GM12878 (cell line): ENCODE results near the gene MST1R. TPM values are rescaled to one million over a fixed set of nuclear protein-coding genes. Genes with fewer than 3 reads are reported as not detected.

ENCODE experiments used
- ATAC-seq: fragments of 200-7000 bp; cut with Tn5 transposase; 3 replicates; pipeline ENCODE4 v1.9.1; 2020; ENCODE audit warnings: mild to moderate bottlenecking, moderate library complexity
- BruUV-seq: library from RNA; stranded (reverse); fragments of 400-500 nt; replicated peaks from 2 replicates; lab custom pipeline; 2021; lab: Mats Ljungman, UMichigan
- CTCF ChIA-PET: fragments of 300-600 bp; sonication (Branson Sonifier 250); formaldehyde crosslinking; extraction: SDS; loops from one replicate; lab custom pipeline; 2021; ENCODE audit warnings: inconsistent platforms; lab: Yijun Ruan, JAX
- POLR2A ChIA-PET: fragments of 350-600 bp; formaldehyde crosslinking; extraction: SDS; loops from one replicate; lab custom pipeline; 2021; ENCODE audit warnings: inconsistent platforms; lab: Charles Lee
- RAD21 ChIA-PET: fragments of 300-600 bp; sonication (Branson Sonifier 250); formaldehyde crosslinking; loops from one replicate; lab custom pipeline; 2023; ENCODE audit warnings: antibody characterized with exemption; ENCODE audit not compliant: unreplicated experiment; lab: Charles Lee
- SMC1A ChIA-PET: fragments of 300-600 bp; sonication (Branson Sonifier 250); formaldehyde crosslinking; loops from one replicate; lab custom pipeline; 2023; ENCODE audit not compliant: unreplicated experiment, uncharacterized antibody; lab: Charles Lee
- DNase-seq: peaks from one replicate; pipeline ENCODE4 v3.0.0-alpha.2; 2011; ENCODE audit warnings: low read depth, low spot score
- FAIRE-seq: peaks from 3 replicates; lab custom pipeline; 2011; peaks lifted over from hg19 to GRCh38; lab: Jason Lieb, UNC
- H2AFZ ChIP-seq: 2 replicates; pipeline ENCODE4 v1.6.0; 2011; ENCODE audit warnings: low read depth, low read length, control low read depth; ENCODE audit not compliant: control insufficient read depth
- H3K27ac ChIP-seq: 2 replicates; pipeline ENCODE4 v1.5.1; 2011; ENCODE audit warnings: control low read depth; ENCODE audit not compliant: control insufficient read depth, insufficient read depth
- H3K27me3 ChIP-seq, 2 experiments: replicated peaks in 1 of 2; 2 replicates each; pipeline versions ENCODE4 v1.6.0 to v1.6.1; 2011; ENCODE audit warnings: low read length in 1 of 2; ENCODE audit not compliant: control insufficient read depth in 2 of 2, insufficient read depth in 2 of 2
- H3K36me3 ChIP-seq, 2 experiments: 2 replicates each; pipeline ENCODE4 v1.5.1; 2011; ENCODE audit warnings: low read length in 1 of 2; ENCODE audit not compliant: control insufficient read depth in 2 of 2, insufficient read depth in 2 of 2
- H3K4me1 ChIP-seq: 2 replicates; pipeline ENCODE4 v1.6.1; 2011; ENCODE audit warnings: mild to moderate bottlenecking, low read length, moderate library complexity, mixed read lengths; ENCODE audit not compliant: control insufficient read depth, insufficient read depth
- H3K4me2 ChIP-seq: 2 replicates; pipeline ENCODE4 v1.6.0; 2011; ENCODE audit warnings: control low read depth; ENCODE audit not compliant: control insufficient read depth, insufficient read depth
- H3K4me3 ChIP-seq: fragments of 200-600 bp; sonication (generic); 2 replicates; pipeline ENCODE4 v1.5.1; 2016
- H3K79me2 ChIP-seq: 2 replicates; pipeline ENCODE4 v1.6.0; 2011; ENCODE audit warnings: low read length; ENCODE audit not compliant: control insufficient read depth, insufficient read depth
- H3K9ac ChIP-seq: 2 replicates; pipeline ENCODE4 v1.8.0; 2011; ENCODE audit warnings: low read length, control low read depth, mixed read lengths; ENCODE audit not compliant: control insufficient read depth, insufficient read depth
- H3K9me3 ChIP-seq: replicated peaks from 3 replicates; pipeline ENCODE4 v1.5.1; 2011; ENCODE audit warnings: mild to moderate bottlenecking, low read length; ENCODE audit not compliant: control insufficient read depth, insufficient read depth
- H4K20me1 ChIP-seq: 2 replicates; pipeline ENCODE4 v1.6.0; 2011; ENCODE audit not compliant: control insufficient read depth, insufficient read depth
- ETV6 ChIP-seq, 2 experiments: fragments of 450-650 bp in 1 of 2; IDR thresholded peaks in 1 of 2; conservative IDR thresholded peaks in 1 of 2; 2 replicates each; pipeline ENCODE4 v1.6.1; 2014; ENCODE audit warnings: antibody characterized with exemption in 1 of 2, borderline replicate concordance in 1 of 2, low read depth in 1 of 2, mild to moderate bottlenecking in 1 of 2, moderate library complexity in 1 of 2
- IRF5 ChIP-seq: fragments of 450-650 bp; IDR thresholded peaks from 2 replicates; pipeline ENCODE4 v1.6.1; 2017; ENCODE audit warnings: borderline replicate concordance
- NFXL1 ChIP-seq: fragments of 450-650 bp; IDR thresholded peaks from 2 replicates; pipeline ENCODE4 v1.6.1; 2017; ENCODE audit warnings: antibody characterized with exemption, mild to moderate bottlenecking, borderline replicate concordance
- RAD51 ChIP-seq: fragments of 450-650 bp; IDR thresholded peaks from 2 replicates; pipeline ENCODE4 v1.6.1; 2016; ENCODE audit warnings: moderate library complexity, mild to moderate bottlenecking, inconsistent platforms
- RBBP5 ChIP-seq: fragments of 200-600 bp; sonication (generic); conservative IDR thresholded peaks from 2 replicates; pipeline ENCODE4 v1.6.1; 2016
- SREBF1 ChIP-seq: IDR thresholded peaks from 2 replicates; pipeline ENCODE4 v1.6.1; 2012; ENCODE audit warnings: mild to moderate bottlenecking, low read length
- USF1 ChIP-seq: IDR thresholded peaks from 2 replicates; pipeline ENCODE4 v1.6.1; 2011; ENCODE audit warnings: borderline replicate concordance, low read depth, mild to moderate bottlenecking, moderate library complexity, mixed read lengths, low read length; ENCODE audit not compliant: insufficient read depth; ENCODE audit errors: extremely low read length
- WGBS: methylation state at CpG from one replicate; pipeline ENCODE4 v1.1.6; 2016; ENCODE audit warnings: low lambda C conversion rate; ENCODE audit not compliant: insufficient replicate concordance, insufficient coverage; ENCODE audit errors: missing lambda C conversion rate; 5-methylcytosine and 5-hydroxymethylcytosine counted together
- in situ Hi-C: fragments of 300-500 bp; cut with MboI; formaldehyde crosslinking; loops from 9 replicates; pipeline ENCODE4 v1.14.3; 2018; ENCODE audit warnings: mixed read lengths
- intact Hi-C: fragments of 100-400 bp; cut with micrococcal nuclease; formaldehyde crosslinking; loops from one replicate; pipeline ENCODE4 v1.14.2; 2022; ENCODE audit not compliant: unreplicated experiment
- polyA plus RNA-seq, 11 experiments: library from polyadenylated mRNA; depleted of rRNA in 4 of 11; unstranded in 6 of 11; stranded (reverse) in 5 of 11; fragments of >200 nt; fragmentation: Nextera tagmentation in 4 of 11; fragmentation: Illumina TruSeq in 1 of 11; extraction: Ambion mirVana in 4 of 11; extraction: Trizol in 1 of 11; gene quantifications; 1 replicate in 1 of 11; 2 replicates in 10 of 11; pipeline versions ENCODE4 v1.2.1 to v1.2.3, GENCODE V29; 2011 to 2016; ENCODE audit warnings: inconsistent platforms in 2 of 11, missing spikeins in 2 of 11, low read depth in 1 of 11
- total RNA-seq, 4 experiments: library from RNA; depleted of rRNA in 3 of 4; stranded (reverse); fragments of >200 nt in 3 of 4; fragmentation: Illumina TruSeq in 1 of 4; extraction: Trizol in 1 of 4; gene quantifications; 2 replicates each; pipeline versions ENCODE4 v1.2.1 to v1.2.3, GENCODE V29; 2013 to 2021

The MST1R gene
- total and polyA plus RNA-seq, 10 of the 15 experiments (the other 5 are each of a cell fraction or from before 2014, with no cell fraction given): 0.40 to 5.6 (median 1.2) TPM

GRCh38 chr3:49911124-49911420 is 7.4 kb upstream of the MST1R start:
- 100% methylated on average over 2 of the region's 2 CpGs for WGBS
- CTCF ChIA-PET: interaction anchor here (0.6 to 8.4 kb wide), 3 partner anchors 9 to 108 kb away, joined by 3 to 59 read pairs (median 6); partner anchors contain the start of genes INKA1 and MON1A
- Histone ChIP-seq H3K9me3 (no peaks in the 10 kb centered on the region), H3K36me3 (peaks cover 0 to 2% of the 10 kb centered on the region in 2 experiments; a peak in 2 of 4 replicates), H3K4me2 (no peak overlapping the region), H3K27me3 (no peaks in the 10 kb centered on the region), H3K27ac (no peak overlapping the region), H4K20me1 (no peaks in the 10 kb centered on the region), H3K9ac (no peak overlapping the region), H3K4me1 (peaks cover under 1% of the 10 kb centered on the region), H2AFZ (no peak overlapping the region), H3K4me3 (no peak overlapping the region), H3K79me2 (no peaks in the 10 kb centered on the region)
- no peak for FAIRE-seq
- in situ Hi-C loops (no loop called here), intact Hi-C loops (no loop called here)
- RAD21 ChIA-PET: interaction anchor here (1.1 kb wide), 1 partner anchor 10 kb away, joined by 3 read pairs; no protein-coding TSS in a partner anchor
- DNase-seq: no peak
- SMC1A ChIA-PET: interaction anchor here (1.0 kb wide), 1 partner anchor 108 kb away, joined by 3 read pairs; the partner anchor contains the start of gene INKA1
- POLR2A ChIA-PET: interaction anchor here (1.0 kb wide), 1 partner anchor 8 kb away, joined by 4 read pairs; no protein-coding TSS in a partner anchor
- no TSS peak for BruUV-seq
- no peak for ATAC-seq
- no peak for TF ChIP-seq NFXL1
- no peak for TF ChIP-seq IRF5
- no peak for TF ChIP-seq ETV6 (conservative IDR thresholded peaks at IDR 0.05 in 1 of 2, IDR thresholded peaks at IDR 0.05 in 1 of 2; ENCODE audit: borderline replicate concordance in 1 of 2, low read depth in 1 of 2)
- no peak for TF ChIP-seq RBBP5
- no peak for TF ChIP-seq SREBF1
- TF ChIP-seq USF1: no peak
- no peak for TF ChIP-seq RAD51
